Lower leg skin (tissue), 4 donors: ENCODE measurements around the gene DOCK10. TPM values are rescaled to one million over a fixed set of nuclear protein-coding genes. Genes with fewer than 3 reads are reported as not detected.
A peak's percentile ranks its signal among the peaks of the same experiment; 100 is the strongest.

ENCODE experiments used
- DNase-seq, 2 donors: peaks; one replicate each; pipeline ENCODE4 v3.0.0-alpha.2; 2019; ENCODE audit warnings: low spot score in 2 of 2
- H3K4me3 ChIP-seq: fragments of 200-600 bp; sonication (generic); 2 replicates; pipeline ENCODE4 v1.5.1; 2017; ENCODE audit warnings: mild to moderate bottlenecking, low read depth; ENCODE audit not compliant: poor library complexity, severe bottlenecking
- POLR2A ChIP-seq, 2 donors: fragments of 450-650 bp; IDR thresholded peaks; one replicate each; pipeline ENCODE4 v1.6.1; 2016 to 2017; ENCODE audit warnings: antibody characterized with exemption in 2 of 2, mild to moderate bottlenecking in 1 of 2, moderate library complexity in 1 of 2
- WGBS, 2 donors: methylation state at CpG; one replicate each; pipeline ENCODE4 v1.1.5; 2018; 5-methylcytosine and 5-hydroxymethylcytosine counted together
- intact Hi-C: fragments of 100-400 bp; cut with DNase I; formaldehyde crosslinking; loops from one replicate; pipeline ENCODE4 v1.15.0; 2023; ENCODE audit warnings: low total_unique reads
- total RNA-seq, 4 donors: library from RNA; depleted of rRNA; stranded (reverse); fragments of >200 nt; gene quantifications; one replicate each; pipeline ENCODE4 v1.1.0, GENCODE V29; 2016
- TF ChIP-seq, protein P1 (sequence below), 3 donors: fragments of 450-650 bp; IDR thresholded peaks; one replicate each; pipeline ENCODE4 v1.5.1; 2016; ENCODE audit warnings: antibody characterized with exemption in 3 of 3, mild to moderate bottlenecking in 3 of 3, moderate library complexity in 2 of 3

Gene DOCK10
- total RNA-seq, 4 donors from 2014 or later: 6.2 to 16.5 (median 14.0) TPM

GRCh38 chr2:224851811-224852210, 190.5 kb downstream of the DOCK10 start:
- DNase-seq: no peak
- intact Hi-C loops: no loop called here
- TF ChIP-seq POLR2A (IDR thresholded peaks at IDR 0.05): no peak
- TF ChIP-seq, protein P1, sequence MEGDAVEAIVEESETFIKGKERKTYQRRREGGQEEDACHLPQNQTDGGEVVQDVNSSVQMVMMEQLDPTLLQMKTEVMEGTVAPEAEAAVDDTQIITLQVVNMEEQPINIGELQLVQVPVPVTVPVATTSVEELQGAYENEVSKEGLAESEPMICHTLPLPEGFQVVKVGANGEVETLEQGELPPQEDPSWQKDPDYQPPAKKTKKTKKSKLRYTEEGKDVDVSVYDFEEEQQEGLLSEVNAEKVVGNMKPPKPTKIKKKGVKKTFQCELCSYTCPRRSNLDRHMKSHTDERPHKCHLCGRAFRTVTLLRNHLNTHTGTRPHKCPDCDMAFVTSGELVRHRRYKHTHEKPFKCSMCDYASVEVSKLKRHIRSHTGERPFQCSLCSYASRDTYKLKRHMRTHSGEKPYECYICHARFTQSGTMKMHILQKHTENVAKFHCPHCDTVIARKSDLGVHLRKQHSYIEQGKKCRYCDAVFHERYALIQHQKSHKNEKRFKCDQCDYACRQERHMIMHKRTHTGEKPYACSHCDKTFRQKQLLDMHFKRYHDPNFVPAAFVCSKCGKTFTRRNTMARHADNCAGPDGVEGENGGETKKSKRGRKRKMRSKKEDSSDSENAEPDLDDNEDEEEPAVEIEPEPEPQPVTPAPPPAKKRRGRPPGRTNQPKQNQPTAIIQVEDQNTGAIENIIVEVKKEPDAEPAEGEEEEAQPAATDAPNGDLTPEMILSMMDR (IDR thresholded peaks at IDR 0.05): no peak
- H3K4me3 ChIP-seq: no peak overlapping the region
- 84 to 85% methylated on average over 12 of the region's 12 CpGs for WGBS, 2 donors

GRCh38 chr2:224850081-224850480, 192.2 kb downstream of the DOCK10 start:
- no peak for DNase-seq
- intact Hi-C loops: no loop called here
- no peak for TF ChIP-seq POLR2A (IDR thresholded peaks at IDR 0.05)
- TF ChIP-seq, protein P1 (IDR thresholded peaks at IDR 0.05): no peak
- H3K4me3 ChIP-seq: no peak overlapping the region
- WGBS, 2 donors: 70 to 80% methylated on average over 1 of the region's 1 CpG

- H3K4me3 ChIP-seq: no peak overlapping the region
- DNase-seq: no peak
- intact Hi-C loops: no loop called here
- whole genome bisulfite sequencing, 2 donors: 51 to 54% methylated on average over 6 of the region's 6 CpGs
- no peak for TF ChIP-seq POLR2A (IDR thresholded peaks at IDR 0.05)
- TF ChIP-seq, protein P1 (IDR thresholded peaks at IDR 0.05): no peak
Observed at GRCh38 chr2:224849264-224849663, 193.0 kb downstream of the DOCK10 start.

- no peak for TF ChIP-seq POLR2A (IDR thresholded peaks at IDR 0.05)
- TF ChIP-seq, protein P1 (IDR thresholded peaks at IDR 0.05): no peak
- H3K4me3 ChIP-seq: no peak overlapping the region
- intact Hi-C loops: no loop called here
- 70% methylated on average over 7 of the region's 7 CpGs for WGBS, 2 donors
- peak; percentile 67 to 88 for DNase-seq
Observed at GRCh38 chr2:224847961-224848850, 194.1 kb downstream of the DOCK10 start.

GRCh38 chr2:224847381-224847780, 194.9 kb downstream of the DOCK10 start:
- WGBS, 2 donors: 92 to 95% methylated on average over 2 of the region's 2 CpGs
- DNase-seq: no peak
- no peak for TF ChIP-seq POLR2A (IDR thresholded peaks at IDR 0.05)
- TF ChIP-seq, protein P1 (IDR thresholded peaks at IDR 0.05): no peak

More at GRCh38 chr2:224847381-224847780, 194.9 kb downstream of the DOCK10 start:
- H3K4me3 ChIP-seq: no peak overlapping the region
- intact Hi-C loops: no loop called here
